Lower lobe of right lung (tissue), 2 donors: ENCODE measurements around the gene ANKRD11. TPM values are rescaled to one million over a fixed set of nuclear protein-coding genes. Genes with fewer than 3 reads are reported as not detected.

Source experiments
- ATAC-seq, 2 donors: fragments of 200-7000 bp; cut with Tn5 transposase; one replicate each; pipeline ENCODE4 v1.9.1; 2020 to 2022; ENCODE audit warnings: mild to moderate bottlenecking in 2 of 2, moderate library complexity in 2 of 2
- DNase-seq: peaks from one replicate; pipeline ENCODE4 v3.0.0-alpha.2; 2020
- H3K27ac ChIP-seq: fragments of 200-600 bp; one replicate; pipeline ENCODE4 v1.8.0; 2022
- H3K27me3 ChIP-seq: fragments of 200-600 bp; one replicate; pipeline ENCODE4 v1.8.0; 2022; ENCODE audit warnings: low read depth
- H3K36me3 ChIP-seq: fragments of 200-600 bp; one replicate; pipeline ENCODE4 v1.8.0; 2022; ENCODE audit warnings: mild to moderate bottlenecking
- H3K4me1 ChIP-seq: fragments of 200-600 bp; one replicate; pipeline ENCODE4 v1.8.0; 2022
- H3K4me3 ChIP-seq: fragments of 200-600 bp; one replicate; pipeline ENCODE4 v1.8.0; 2022; ENCODE audit warnings: mild to moderate bottlenecking
- H3K9me3 ChIP-seq: fragments of 200-600 bp; one replicate; pipeline ENCODE4 v1.8.0; 2022
- intact Hi-C: fragments of 100-400 bp; cut with DNase I; formaldehyde crosslinking; loops from one replicate; pipeline ENCODE4 v1.11.0; 2022
- total RNA-seq: library from RNA; stranded (reverse); fragmentation: NEBNext Ultra II Directional; extraction: Animal tissue kit (Norgen Biotek cat#: 25700); gene quantifications from one replicate; pipeline ENCODE4 v1.2.1, GENCODE V29; 2021
- TF ChIP-seq, protein P1 (sequence below): fragments of 200-600 bp; IDR thresholded peaks from one replicate; pipeline ENCODE4 v1.8.0; 2022; ENCODE audit warnings: antibody characterized with exemption, mild to moderate bottlenecking
- donor health status: DM: no; HTN: yes; CAD: no; lungs with severe emphysema.

The ANKRD11 gene
- total RNA-seq, 1 donor from 2014 or later, result 127 TPM

DNA sequence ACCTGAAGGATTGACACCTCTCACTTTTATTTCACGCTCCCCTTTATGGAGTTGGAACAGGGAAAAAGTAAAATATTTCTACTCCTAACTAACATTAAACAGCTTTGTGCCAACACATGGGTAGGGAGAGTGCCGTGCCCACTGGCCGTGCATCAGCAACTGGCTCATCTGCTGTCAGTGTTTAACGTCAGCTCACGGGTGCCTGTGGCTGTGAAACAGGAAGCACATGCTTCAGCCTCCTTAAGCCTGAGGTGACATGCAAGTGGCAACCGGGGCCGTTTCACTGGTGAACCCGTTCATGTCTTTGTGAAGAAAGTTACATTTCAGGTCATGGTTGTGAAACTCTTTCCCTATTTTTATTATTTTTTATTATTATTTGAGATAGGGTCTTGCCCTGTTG is 21.0 kb upstream of the ANKRD11 start:
- Histone ChIP-seq H3K36me3 (peaks cover 61% of the 10 kb centered on the region), H3K4me1 (peaks cover 28% of the 10 kb centered on the region), H3K4me3 (no peak overlapping the region), H3K9me3 (no peaks in the 10 kb centered on the region), H3K27ac (no peak overlapping the region), H3K27me3 (no peaks in the 10 kb centered on the region)
- DNase-seq, result no peak
- intact Hi-C loops, result no loop called here
- TF ChIP-seq, protein P1, sequence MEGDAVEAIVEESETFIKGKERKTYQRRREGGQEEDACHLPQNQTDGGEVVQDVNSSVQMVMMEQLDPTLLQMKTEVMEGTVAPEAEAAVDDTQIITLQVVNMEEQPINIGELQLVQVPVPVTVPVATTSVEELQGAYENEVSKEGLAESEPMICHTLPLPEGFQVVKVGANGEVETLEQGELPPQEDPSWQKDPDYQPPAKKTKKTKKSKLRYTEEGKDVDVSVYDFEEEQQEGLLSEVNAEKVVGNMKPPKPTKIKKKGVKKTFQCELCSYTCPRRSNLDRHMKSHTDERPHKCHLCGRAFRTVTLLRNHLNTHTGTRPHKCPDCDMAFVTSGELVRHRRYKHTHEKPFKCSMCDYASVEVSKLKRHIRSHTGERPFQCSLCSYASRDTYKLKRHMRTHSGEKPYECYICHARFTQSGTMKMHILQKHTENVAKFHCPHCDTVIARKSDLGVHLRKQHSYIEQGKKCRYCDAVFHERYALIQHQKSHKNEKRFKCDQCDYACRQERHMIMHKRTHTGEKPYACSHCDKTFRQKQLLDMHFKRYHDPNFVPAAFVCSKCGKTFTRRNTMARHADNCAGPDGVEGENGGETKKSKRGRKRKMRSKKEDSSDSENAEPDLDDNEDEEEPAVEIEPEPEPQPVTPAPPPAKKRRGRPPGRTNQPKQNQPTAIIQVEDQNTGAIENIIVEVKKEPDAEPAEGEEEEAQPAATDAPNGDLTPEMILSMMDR, result no peak
- ATAC-seq, result no peak

DNA sequence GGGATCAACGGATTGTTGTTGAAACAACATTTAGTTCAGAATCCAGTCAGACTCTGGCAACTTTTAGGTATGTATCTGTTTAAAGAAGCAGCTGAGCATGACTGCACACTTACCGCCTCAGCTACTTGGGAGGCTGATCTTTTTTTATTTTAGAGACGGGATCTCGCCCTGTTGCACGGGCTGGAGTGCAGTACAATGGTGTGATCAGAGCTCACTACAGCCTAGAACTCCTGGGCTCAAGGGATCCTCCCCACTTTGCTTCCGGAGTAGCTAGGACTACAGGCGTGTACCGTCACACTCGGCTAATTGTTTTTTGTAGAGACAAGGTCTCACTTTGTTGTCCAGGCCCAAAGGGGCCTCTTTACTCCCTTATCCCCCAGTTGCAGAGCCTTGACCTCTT is 20.2 kb upstream of the ANKRD11 start:
- H3K9me3 ChIP-seq, result no peaks in the 10 kb centered on the region
- peaks cover 37% of the 10 kb centered on the region for H3K4me1 ChIP-seq
- H3K4me3 ChIP-seq, result no peak overlapping the region
- no peaks in the 10 kb centered on the region for H3K27me3 ChIP-seq
- intact Hi-C loops, result no loop called here
- H3K36me3 ChIP-seq, result peaks cover 52% of the 10 kb centered on the region
- no peak for ATAC-seq
- H3K27ac ChIP-seq, result no peak overlapping the region
- DNase-seq, result no peak
- TF ChIP-seq, protein P1, result no peak

DNA sequence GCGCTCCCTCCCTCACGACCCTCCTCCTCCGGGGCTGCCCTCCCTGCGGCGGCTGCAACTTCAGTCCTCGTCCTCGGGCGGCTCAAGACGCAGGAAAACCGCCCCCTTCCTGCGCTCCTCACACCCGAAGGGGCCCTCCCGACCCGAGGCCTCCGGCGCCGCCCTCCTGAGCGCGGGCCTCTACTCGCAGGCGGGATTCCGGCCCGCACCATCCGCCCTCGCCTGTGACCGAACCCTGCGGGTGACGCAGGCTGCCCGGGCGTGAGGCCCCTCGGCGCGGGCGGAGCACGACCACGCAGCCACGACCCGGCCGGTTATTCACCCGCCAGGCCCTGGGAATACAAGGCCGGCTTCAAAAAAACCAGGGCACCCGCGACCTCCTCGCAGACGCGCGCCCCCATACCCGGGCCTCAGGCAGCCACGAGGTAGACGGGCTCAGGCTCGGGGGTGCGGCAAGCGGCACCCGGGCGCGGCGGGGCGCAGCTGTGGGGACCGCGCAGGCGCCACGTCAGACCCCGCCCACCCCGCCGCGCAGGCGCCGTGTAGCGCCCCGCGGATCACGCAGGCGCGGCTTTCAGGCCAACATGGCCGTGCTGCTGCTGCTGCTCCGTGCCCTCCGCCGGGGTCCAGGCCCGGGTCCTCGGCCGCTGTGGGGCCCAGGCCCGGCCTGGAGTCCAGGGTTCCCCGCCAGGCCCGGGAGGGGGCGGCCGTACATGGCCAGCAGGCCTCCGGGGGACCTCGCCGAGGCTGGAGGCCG is 17.7 kb upstream of the ANKRD11 start, which contains the start of gene SPG7:
SPG7 (plus strand) TSS at position 570 of the 757 bp plus-strand sequence; CDS start at position 585, 15 bp downstream.
- Histone ChIP-seq H3K36me3 (peaks cover 28% of the 10 kb centered on the region), H3K4me3 (peak within 1 kb of the TSS; percentile 91), H3K27ac (peak within 1 kb of the TSS; percentile 98), H3K9me3 (no peaks in the 10 kb centered on the region), H3K4me1 (peaks cover 43% of the 10 kb centered on the region), H3K27me3 (no peaks in the 10 kb centered on the region)
- TF ChIP-seq, protein P1, result no peak
- DNase-seq, result peak; percentile 88
- intact Hi-C loops, result no loop called here
- ATAC-seq, result peak; percentile 97

DNA sequence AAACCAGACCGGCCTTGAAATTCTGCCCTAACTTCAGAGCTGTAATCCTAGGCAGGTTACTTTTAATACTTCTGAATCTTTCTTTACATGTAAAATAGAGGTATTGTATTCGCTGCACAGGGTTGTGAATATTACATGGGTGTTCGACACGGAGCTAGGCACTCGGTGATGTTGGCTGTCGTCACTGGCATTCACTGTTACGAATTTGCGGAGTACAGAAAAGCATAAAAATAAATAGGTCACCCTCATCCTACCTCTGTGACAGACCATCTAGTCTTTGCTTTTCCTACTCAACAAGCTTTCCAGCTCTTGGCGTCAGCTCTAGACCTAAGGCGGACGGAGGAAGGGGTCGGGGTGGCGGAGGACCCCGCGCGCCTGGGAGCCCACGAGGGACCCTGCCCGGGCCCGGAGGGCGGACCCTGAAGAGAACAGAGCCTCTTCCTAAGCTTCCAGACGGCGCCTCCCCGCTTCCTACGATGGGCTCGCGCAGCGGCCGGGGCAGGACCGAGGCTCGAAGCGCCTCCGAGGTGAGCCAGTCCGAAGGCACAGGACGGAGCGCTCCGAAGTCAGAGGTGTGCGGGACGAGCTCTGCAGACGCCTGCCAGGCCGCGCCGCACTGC is 17.0 kb upstream of the ANKRD11 start:
- Histone ChIP-seq H3K4me3 (peak overlapping the region; percentile 91), H3K27me3 (no peaks in the 10 kb centered on the region), H3K4me1 (peaks cover 43% of the 10 kb centered on the region), H3K9me3 (no peaks in the 10 kb centered on the region), H3K27ac (peak overlapping the region; percentile 98), H3K36me3 (peaks cover 21% of the 10 kb centered on the region)
- intact Hi-C loops, result no loop called here
- ATAC-seq (peak; percentile 44 to 49), DNase-seq (peak; percentile 66)
- TF ChIP-seq, protein P1, result no peak

DNA sequence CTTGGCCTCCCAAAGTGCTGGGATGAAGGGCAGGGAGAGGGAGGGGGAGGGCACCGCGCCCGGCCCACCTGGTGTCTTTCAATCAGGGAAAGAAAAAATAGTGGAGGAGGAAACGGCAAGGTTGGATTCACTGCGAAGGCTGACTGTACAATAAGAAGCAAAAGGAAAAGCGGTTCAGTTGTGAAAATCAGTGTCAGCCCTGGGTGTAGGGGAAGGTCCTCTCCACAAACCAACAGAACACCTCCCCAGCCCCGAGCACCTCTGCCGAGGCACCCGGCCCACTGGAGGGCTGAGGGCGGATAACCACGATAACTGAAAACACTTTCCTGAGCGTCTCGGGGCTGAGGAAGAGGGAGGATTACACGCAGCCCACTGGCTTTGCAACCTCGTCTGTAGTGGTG is 16.4 kb upstream of the ANKRD11 start:
- H3K27ac ChIP-seq, result peak overlapping the region; percentile 98
- H3K9me3 ChIP-seq, result no peaks in the 10 kb centered on the region
- intact Hi-C loops, result no loop called here
- peaks cover 16% of the 10 kb centered on the region for H3K36me3 ChIP-seq
- TF ChIP-seq, protein P1, result no peak
- no peaks in the 10 kb centered on the region for H3K27me3 ChIP-seq
- peak overlapping the region; percentile 91 for H3K4me3 ChIP-seq
- peaks cover 43% of the 10 kb centered on the region for H3K4me1 ChIP-seq
- ATAC-seq, result no peak
- DNase-seq, result no peak
